Stomach (tissue), 9 donors: ENCODE results near the gene EHD4. TPM values are rescaled to one million over a fixed set of nuclear protein-coding genes. Genes with fewer than 3 reads are reported as not detected.

Experiments used
- DNase-seq, 2 donors: peaks; one replicate each; pipeline versions ENCODE4 v3.0.0 to v3.0.0-alpha.2; 2013 to 2019
- H3K27ac ChIP-seq, 5 donors: fragments of 200-600 bp in 4 of 5; sonication (generic) in 4 of 5; one replicate each; pipeline ENCODE4 v1.5.1; 2013 to 2019; ENCODE audit warnings: mild to moderate bottlenecking in 1 of 5, moderate library complexity in 1 of 5
- H3K27me3 ChIP-seq, 3 donors: fragments of 200-600 bp; sonication (generic); one replicate each; pipeline ENCODE4 v1.5.1; 2017 to 2019; ENCODE audit warnings: mixed run types in 1 of 3
- H3K36me3 ChIP-seq, 4 donors: fragments of 200-600 bp; sonication (generic); 1 replicate in 3 of 4; 2 replicates in 1 of 4; pipeline ENCODE4 v1.5.1; 2016 to 2019
- H3K4me1 ChIP-seq, 4 donors: fragments of 200-600 bp; sonication (generic); one replicate each; pipeline ENCODE4 v1.5.1; 2016 to 2019
- H3K4me3 ChIP-seq, 4 donors: fragments of 200-600 bp; sonication (generic) in 3 of 4; one replicate each; pipeline ENCODE4 v1.5.1; 2016 to 2019; ENCODE audit warnings: mild to moderate bottlenecking in 1 of 4
- H3K9me3 ChIP-seq, 4 donors: fragments of 200-600 bp; sonication (generic); one replicate each; pipeline ENCODE4 v1.5.1; 2016 to 2019
- EP300 ChIP-seq: sonication (generic); formaldehyde crosslinking; IDR thresholded peaks from one replicate; pipeline ENCODE4 v1.6.1; 2017; ENCODE audit warnings: antibody characterized with exemption
- POLR2A ChIP-seq, 4 donors: fragments of 450-650 bp; IDR thresholded peaks; one replicate each; pipeline ENCODE4 v1.6.1; 2016; ENCODE audit warnings: antibody characterized with exemption in 4 of 4, control low read depth in 2 of 4, mild to moderate bottlenecking in 1 of 4, moderate library complexity in 1 of 4
- POLR2AphosphoS5 ChIP-seq, 3 donors: sonication (generic); formaldehyde crosslinking; IDR thresholded peaks; one replicate each; pipeline ENCODE4 v1.6.1; 2016; ENCODE audit warnings: antibody characterized with exemption in 3 of 3
- WGBS, 5 donors: extraction: QIAGEN DNeasy Blood & Tissue Kit in 3 of 5; methylation state at CpG; one replicate each; pipeline versions ENCODE4 v1.1.5 to v1.1.7; 2013 to 2018; 5-methylcytosine and 5-hydroxymethylcytosine counted together
- intact Hi-C: fragments of 100-400 bp; cut with DNase I; formaldehyde crosslinking; loops from one replicate; pipeline ENCODE4 v1.15.1; 2023; ENCODE audit warnings: low total_unique reads
- polyA plus RNA-seq, 3 donors: library from polyadenylated mRNA; stranded (reverse); fragments of 200-250 nt; gene quantifications; one replicate each; pipeline ENCODE4 v1.2.3, GENCODE V29; 2013
- total RNA-seq, 5 donors: library from RNA; depleted of rRNA; stranded (reverse); fragments of >200 nt; gene quantifications; one replicate each; pipeline versions ENCODE4 v1.1.0 to v1.2.3, GENCODE V29; 2014 to 2016
- TF ChIP-seq, protein P1 (sequence below), 7 experiments: fragments of 450-650 bp in 4 of 7; fragments of 200-600 bp in 3 of 7; sonication (generic) in 3 of 7; IDR thresholded peaks; one replicate each; pipeline ENCODE4 v1.5.1; 2016 to 2019; ENCODE audit warnings: antibody characterized with exemption in 7 of 7, control low read depth in 2 of 7, mild to moderate bottlenecking in 1 of 7
- donor health status: healthy with polysubstance abuse.
- donor health status: Bipolar disorder and iron deficiency.
- donor health status: healthy.

EHD4 gene
- total and polyA plus RNA-seq, 8 donors = 5.8 to 86.4 (median 16.2) TPM

DNA sequence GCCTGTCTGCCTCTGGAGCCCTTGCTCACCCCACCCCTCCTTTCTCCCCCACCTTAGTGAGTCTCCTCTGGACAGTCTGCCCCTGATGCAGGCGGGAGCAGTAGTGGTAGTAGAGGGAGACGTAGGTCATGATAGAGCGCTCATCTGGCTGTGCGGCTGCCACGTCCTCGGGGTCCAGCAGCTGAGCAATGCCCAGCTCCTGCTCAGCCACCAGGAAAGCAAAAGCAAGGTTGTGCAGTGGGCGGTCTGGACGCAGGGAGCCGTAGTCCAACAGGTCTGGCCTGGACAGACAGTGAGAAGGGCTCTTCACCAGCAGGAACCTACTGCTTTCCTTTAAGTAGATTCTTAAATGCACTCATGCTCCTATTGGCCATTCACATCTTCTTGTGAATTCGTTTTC lies 85.2 kb downstream of the EHD4 start:
- Histone ChIP-seq H3K27ac (no peak overlapping the region), H3K36me3 (no peaks in the 10 kb centered on the region), H3K9me3 (no peaks in the 10 kb centered on the region), H3K4me1 (peaks cover 6 to 14% (median 13%) of the 10 kb centered on the region in 4 donors), H3K4me3 (no peak overlapping the region), H3K27me3 (peaks cover 0 to 7% (median 3%) of the 10 kb centered on the region in 3 donors)
- TF ChIP-seq, protein P1, sequence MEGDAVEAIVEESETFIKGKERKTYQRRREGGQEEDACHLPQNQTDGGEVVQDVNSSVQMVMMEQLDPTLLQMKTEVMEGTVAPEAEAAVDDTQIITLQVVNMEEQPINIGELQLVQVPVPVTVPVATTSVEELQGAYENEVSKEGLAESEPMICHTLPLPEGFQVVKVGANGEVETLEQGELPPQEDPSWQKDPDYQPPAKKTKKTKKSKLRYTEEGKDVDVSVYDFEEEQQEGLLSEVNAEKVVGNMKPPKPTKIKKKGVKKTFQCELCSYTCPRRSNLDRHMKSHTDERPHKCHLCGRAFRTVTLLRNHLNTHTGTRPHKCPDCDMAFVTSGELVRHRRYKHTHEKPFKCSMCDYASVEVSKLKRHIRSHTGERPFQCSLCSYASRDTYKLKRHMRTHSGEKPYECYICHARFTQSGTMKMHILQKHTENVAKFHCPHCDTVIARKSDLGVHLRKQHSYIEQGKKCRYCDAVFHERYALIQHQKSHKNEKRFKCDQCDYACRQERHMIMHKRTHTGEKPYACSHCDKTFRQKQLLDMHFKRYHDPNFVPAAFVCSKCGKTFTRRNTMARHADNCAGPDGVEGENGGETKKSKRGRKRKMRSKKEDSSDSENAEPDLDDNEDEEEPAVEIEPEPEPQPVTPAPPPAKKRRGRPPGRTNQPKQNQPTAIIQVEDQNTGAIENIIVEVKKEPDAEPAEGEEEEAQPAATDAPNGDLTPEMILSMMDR (IDR thresholded peaks at IDR 0.05) = no peak
- WGBS, 5 donors = 96 to 99% (median 98%) methylated on average over 10 of the region's 10 CpGs
- intact Hi-C loops = no loop called here
- DNase-seq = no peak

DNA sequence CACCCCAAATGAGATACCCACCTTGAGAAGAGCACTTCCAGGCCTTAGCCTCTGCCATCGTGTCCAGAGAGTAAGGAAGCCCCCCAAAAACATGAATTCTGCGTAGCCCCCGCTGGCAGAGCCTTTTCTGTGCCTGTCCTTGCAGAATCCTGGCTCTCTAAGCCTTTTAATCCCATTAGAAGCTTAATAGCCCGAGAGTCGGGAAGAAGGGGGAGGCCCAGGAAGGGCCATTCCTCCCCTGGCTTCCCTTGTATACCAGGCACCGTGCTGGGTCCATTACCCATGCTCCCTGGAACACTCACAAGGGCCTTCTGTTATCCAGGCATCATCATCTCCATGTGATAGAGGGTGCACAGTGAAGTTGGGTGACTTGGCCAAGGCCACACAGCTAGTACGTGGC lies 85.6 kb downstream of the EHD4 start:
- no peaks in the 10 kb centered on the region for H3K36me3 ChIP-seq
- H3K27me3 ChIP-seq = peaks cover 0 to 11% (median 7%) of the 10 kb centered on the region in 3 donors
- no peak overlapping the region for H3K27ac ChIP-seq
- peaks cover 10 to 16% (median 15%) of the 10 kb centered on the region in 4 donors for H3K4me1 ChIP-seq
- H3K4me3 ChIP-seq = no peak overlapping the region
- H3K9me3 ChIP-seq = no peaks in the 10 kb centered on the region
- WGBS, 5 donors = 86 to 95% (median 91%) methylated on average over 7 of the region's 7 CpGs
- no peak for DNase-seq
- TF ChIP-seq POLR2A (IDR thresholded peaks at IDR 0.05) = no peak
- TF ChIP-seq POLR2AphosphoS5 (IDR thresholded peaks at IDR 0.05) = no peak
- TF ChIP-seq EP300 = no peak
- TF ChIP-seq, protein P1 (IDR thresholded peaks at IDR 0.05) = no peak
- intact Hi-C loops = no loop called here

DNA sequence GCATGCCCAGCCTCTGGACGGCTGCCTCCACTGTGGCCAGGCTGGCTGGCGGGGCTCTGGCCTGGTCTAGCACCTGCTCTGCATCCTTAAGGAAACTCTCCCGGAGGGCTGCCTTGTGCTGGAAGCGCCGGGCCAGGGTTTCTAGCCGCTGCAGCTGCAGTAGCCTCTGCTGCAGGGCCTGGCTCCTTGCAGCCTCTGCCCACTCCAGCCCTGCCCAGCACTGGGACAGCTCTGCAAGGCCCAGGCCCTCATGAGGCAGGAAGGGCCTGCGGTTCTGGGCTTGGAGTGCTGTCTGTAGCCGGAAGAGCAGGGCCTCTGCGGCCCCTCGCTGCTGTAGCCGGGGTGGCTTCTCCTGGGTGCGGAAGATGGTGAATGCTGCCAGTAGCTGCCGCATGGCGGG lies 86.5 kb downstream of the EHD4 start:
- no peaks in the 10 kb centered on the region for H3K36me3 ChIP-seq
- no peak for TF ChIP-seq EP300
- TF ChIP-seq, protein P1 (IDR thresholded peaks at IDR 0.05) = no peak
- no peak for TF ChIP-seq POLR2A (IDR thresholded peaks at IDR 0.05)
- TF ChIP-seq POLR2AphosphoS5 (IDR thresholded peaks at IDR 0.05) = no peak
- H3K9me3 ChIP-seq = no peaks in the 10 kb centered on the region
- intact Hi-C loops = no loop called here
- peaks cover 12 to 24% (median 20%) of the 10 kb centered on the region in 4 donors for H3K4me1 ChIP-seq
- peaks cover 0 to 20% (median 11%) of the 10 kb centered on the region in 3 donors for H3K27me3 ChIP-seq
- H3K27ac ChIP-seq = no peak overlapping the region
- WGBS, 5 donors = 93 to 99% (median 97%) methylated on average over 14 of the region's 14 CpGs
- H3K4me3 ChIP-seq = no peak overlapping the region
- no peak for DNase-seq

DNA sequence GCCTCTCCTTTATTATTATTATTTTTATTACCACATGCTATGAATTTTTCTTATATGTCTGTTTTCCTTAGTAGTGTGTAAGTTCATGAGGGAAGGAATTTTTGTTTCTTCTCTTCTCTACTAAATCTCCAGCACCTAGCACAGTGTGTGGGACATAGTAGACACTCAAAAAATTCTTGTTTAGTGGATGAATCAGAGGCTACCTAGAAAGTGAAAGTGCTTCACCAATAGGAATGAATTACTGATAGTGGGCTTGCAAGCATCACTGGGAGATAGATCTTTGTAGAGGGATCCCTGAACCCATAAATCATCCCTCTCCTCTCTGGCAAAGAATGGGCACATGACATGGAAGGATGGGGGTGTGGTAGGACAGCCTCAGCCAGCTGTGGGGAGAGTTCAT lies 87.0 kb downstream of the EHD4 start:
- intact Hi-C loops = no loop called here
- peaks cover 0 to 25% (median 11%) of the 10 kb centered on the region in 3 donors for H3K27me3 ChIP-seq

More for the DNA sequence above, 87.0 kb downstream of the EHD4 start:
- H3K9me3 ChIP-seq = no peaks in the 10 kb centered on the region
- peaks cover 12 to 24% (median 20%) of the 10 kb centered on the region in 4 donors for H3K4me1 ChIP-seq
- no peak for DNase-seq
- TF ChIP-seq, protein P1 (IDR thresholded peaks at IDR 0.05) = no peak
- TF ChIP-seq POLR2A (IDR thresholded peaks at IDR 0.05) (no peak), POLR2AphosphoS5 (IDR thresholded peaks at IDR 0.05) (no peak), EP300 (no peak)
- no peak overlapping the region for H3K4me3 ChIP-seq
- H3K27ac ChIP-seq = no peak overlapping the region
- H3K36me3 ChIP-seq = no peaks in the 10 kb centered on the region
